ENCODE results near the gene PTTG1IP.

GRCh38 chr21:44846224-44846484, 27.3 kb downstream of the PTTG1IP start:
- TF ChIP-seq RFX5 (IDR thresholded peaks at IDR 0.05; ENCODE audit: low read depth, low read length) = no peak
- no peak for TF ChIP-seq MAZ (IDR thresholded peaks at IDR 0.05; ENCODE audit: borderline replicate concordance, low read depth, low read length)
- TF ChIP-seq POLR2A (IDR thresholded peaks at IDR 0.05; ENCODE audit: low read depth, low read length) = no peak
- no peak for TF ChIP-seq BHLHE40 (IDR thresholded peaks at IDR 0.05; ENCODE audit: low read depth, low read length)
- no peak for TF ChIP-seq NFE2L2 (IDR thresholded peaks at IDR 0.05; ENCODE audit: low read depth, low read length)
- TF ChIP-seq CTCF (conservative IDR thresholded peaks at IDR 0.05; ENCODE audit: low read depth, low read length) = no peak
- no peak for TF ChIP-seq ELK1 (IDR thresholded peaks at IDR 0.05; ENCODE audit: borderline replicate concordance, low read depth, low read length)
- no peak for TF ChIP-seq USF2 (IDR thresholded peaks at IDR 0.05; ENCODE audit: low read depth, low read length)
- TF ChIP-seq MXI1 (IDR thresholded peaks at IDR 0.05; ENCODE audit: borderline replicate concordance, low read depth, low read length) = no peak

Measured in IMR-90 (cell line).